ENCODE data around the gene M1AP. TPM values are rescaled to one million over a fixed set of nuclear protein-coding genes. Genes with fewer than 3 reads are reported as not detected.
"Not testable (repeated sequence)": the region's sequence is repeated elsewhere in the genome, so short reads cannot be mapped to it uniquely, and the experiment has no call there.

Gene M1AP
- polyA plus RNA-seq, 1 donor from 2014 or later, result not detected

GRCh38 chr2:74632209-74632938, 15.8 kb downstream of the M1AP start:
- Mint-ChIP-seq H3K4me3 (no peak overlapping the region), H3K9me3 (peaks cover 0 to 1% (median 0%) of the 10 kb centered on the region in 3 donors), H3K27ac (no peak overlapping the region), H3K36me3 (no peaks in the 10 kb centered on the region), H3K27me3 (peaks cover 4% of the 10 kb centered on the region), H3K4me1 (no peaks in the 10 kb centered on the region)

GRCh38 chr2:74630454-74630853, 17.7 kb downstream of the M1AP start:
- H3K27ac Mint-ChIP-seq, H3K4me3 Mint-ChIP-seq, H3K27me3 Mint-ChIP-seq, H3K36me3 Mint-ChIP-seq, H3K9me3 Mint-ChIP-seq, H3K4me1 Mint-ChIP-seq: not testable (repeated sequence)

- H3K4me3 Mint-ChIP-seq, result no peak overlapping the region
Measured at GRCh38 chr2:74628538-74629105, 19.5 kb downstream of the M1AP start.

GRCh38 chr2:74625658-74626425, 22.3 kb downstream of the M1AP start:
- Mint-ChIP-seq H3K27me3 (no peaks in the 10 kb centered on the region), H3K4me3 (no peak overlapping the region), H3K27ac (peak overlapping the region in 1 of 3 donors; percentile 6), H3K4me1 (no peaks in the 10 kb centered on the region), H3K9me3 (no peaks in the 10 kb centered on the region), H3K36me3 (no peaks in the 10 kb centered on the region)

More at GRCh38 chr2:74628538-74629105, 19.5 kb downstream of the M1AP start:
- Mint-ChIP-seq H3K4me1 (no peaks in the 10 kb centered on the region), H3K27ac (no peak overlapping the region), H3K27me3 (no peaks in the 10 kb centered on the region), H3K36me3 (no peaks in the 10 kb centered on the region), H3K9me3 (peaks cover 0 to 1% (median 0%) of the 10 kb centered on the region in 3 donors)

GRCh38 chr2:74620671-74621070, 27.5 kb downstream of the M1AP start:
- no peak overlapping the region for H3K27ac Mint-ChIP-seq
- H3K4me1 Mint-ChIP-seq, result peaks cover 14 to 22% (median 20%) of the 10 kb centered on the region in 3 donors
- no peaks in the 10 kb centered on the region for H3K36me3 Mint-ChIP-seq
- no peaks in the 10 kb centered on the region for H3K9me3 Mint-ChIP-seq
- H3K27me3 Mint-ChIP-seq, result no peaks in the 10 kb centered on the region
- peak overlapping the region in 2 of 4 donors; percentile 33 to 80 for H3K4me3 Mint-ChIP-seq

- no peaks in the 10 kb centered on the region for H3K9me3 Mint-ChIP-seq
- peak overlapping the region in 2 of 3 donors; percentile 20 to 71 for H3K27ac Mint-ChIP-seq
- H3K4me3 Mint-ChIP-seq, result peak overlapping the region in 2 of 4 donors; percentile 61 to 72
- H3K4me1 Mint-ChIP-seq, result peaks cover 14 to 22% (median 20%) of the 10 kb centered on the region in 3 donors
- peaks cover 3% of the 10 kb centered on the region for H3K27me3 Mint-ChIP-seq
- H3K36me3 Mint-ChIP-seq, result no peaks in the 10 kb centered on the region
Measured at GRCh38 chr2:74619651-74620297, 28.4 kb downstream of the M1AP start.

GRCh38 chr2:74618410-74619083, 29.6 kb downstream of the M1AP start:
- H3K4me3 Mint-ChIP-seq, result no peak overlapping the region
- H3K4me1 Mint-ChIP-seq, result peaks cover 14 to 22% (median 20%) of the 10 kb centered on the region in 3 donors
- no peaks in the 10 kb centered on the region for H3K9me3 Mint-ChIP-seq
- peaks cover 11% of the 10 kb centered on the region for H3K27me3 Mint-ChIP-seq
- no peaks in the 10 kb centered on the region for H3K36me3 Mint-ChIP-seq
- no peak overlapping the region for H3K27ac Mint-ChIP-seq

- H3K4me3 Mint-ChIP-seq, result no peak overlapping the region
- H3K27me3 Mint-ChIP-seq, result peaks cover 19% of the 10 kb centered on the region
- H3K4me1 Mint-ChIP-seq, result peaks cover 14 to 22% (median 20%) of the 10 kb centered on the region in 3 donors
- H3K9me3 Mint-ChIP-seq, result no peaks in the 10 kb centered on the region
- H3K27ac Mint-ChIP-seq, result no peak overlapping the region
- no peaks in the 10 kb centered on the region for H3K36me3 Mint-ChIP-seq
Measured at GRCh38 chr2:74617122-74617521, 31.0 kb downstream of the M1AP start.

- H3K36me3 Mint-ChIP-seq, result no peaks in the 10 kb centered on the region
- peaks cover 20% of the 10 kb centered on the region for H3K27me3 Mint-ChIP-seq
- H3K9me3 Mint-ChIP-seq, result no peaks in the 10 kb centered on the region
- H3K4me3 Mint-ChIP-seq, result no peak overlapping the region
- H3K27ac Mint-ChIP-seq, result no peak overlapping the region
- H3K4me1 Mint-ChIP-seq, result peaks cover 0 to 2% (median 2%) of the 10 kb centered on the region in 3 donors
Measured at GRCh38 chr2:74606927-74607326, 41.2 kb downstream of the M1AP start.

GRCh38 chr2:74603282-74604000, 44.7 kb downstream of the M1AP start:
- no peak overlapping the region for H3K4me3 Mint-ChIP-seq
- H3K4me1 Mint-ChIP-seq, result peaks cover 6 to 8% (median 7%) of the 10 kb centered on the region in 3 donors
- H3K36me3 Mint-ChIP-seq, result no peaks in the 10 kb centered on the region
- no peaks in the 10 kb centered on the region for H3K9me3 Mint-ChIP-seq
- H3K27me3 Mint-ChIP-seq, result peaks cover 14% of the 10 kb centered on the region
- H3K27ac Mint-ChIP-seq, result no peak overlapping the region

- peaks cover 6 to 8% (median 7%) of the 10 kb centered on the region in 3 donors for H3K4me1 Mint-ChIP-seq
- H3K36me3 Mint-ChIP-seq, result no peaks in the 10 kb centered on the region
- H3K27ac Mint-ChIP-seq, result no peak overlapping the region
- H3K27me3 Mint-ChIP-seq, result peaks cover 14% of the 10 kb centered on the region
- H3K9me3 Mint-ChIP-seq, result no peaks in the 10 kb centered on the region
- H3K4me3 Mint-ChIP-seq, result no peak overlapping the region
Measured at GRCh38 chr2:74602586-74603281, 45.4 kb downstream of the M1AP start.

- peaks cover 21% of the 10 kb centered on the region for H3K27me3 Mint-ChIP-seq
- H3K4me3 Mint-ChIP-seq, result no peak overlapping the region
- H3K36me3 Mint-ChIP-seq, result peaks cover 1% of the 10 kb centered on the region
- H3K4me1 Mint-ChIP-seq, result peaks cover 6 to 8% (median 7%) of the 10 kb centered on the region in 3 donors
- no peaks in the 10 kb centered on the region for H3K9me3 Mint-ChIP-seq
- no peak overlapping the region for H3K27ac Mint-ChIP-seq
Measured at GRCh38 chr2:74599676-74600075, 48.5 kb downstream of the M1AP start.

- no peak overlapping the region for H3K4me3 Mint-ChIP-seq
- H3K9me3 Mint-ChIP-seq, result no peaks in the 10 kb centered on the region
- no peak overlapping the region for H3K27ac Mint-ChIP-seq
- peaks cover 22% of the 10 kb centered on the region for H3K27me3 Mint-ChIP-seq
- peaks cover 4 to 6% (median 6%) of the 10 kb centered on the region in 3 donors for H3K4me1 Mint-ChIP-seq
- H3K36me3 Mint-ChIP-seq, result peaks cover 5% of the 10 kb centered on the region
Measured at GRCh38 chr2:74597410-74597809, 50.7 kb downstream of the M1AP start.

Measured in IgD-negative memory B cell (primary cell).